Right renal pelvis (tissue), 4 donors: ENCODE data around the gene HBM. TPM values are rescaled to one million over a fixed set of nuclear protein-coding genes. Genes with fewer than 3 reads are reported as not detected.
"Not testable (repeated sequence)": the region's sequence is repeated elsewhere in the genome, so short reads cannot be mapped to it uniquely, and the experiment has no call there.

Source experiments
- DNase-seq, 4 donors: peaks; one replicate each; pipeline ENCODE4 v3.0.0-alpha.2; 2013; ENCODE audit warnings: low read depth in 4 of 4, low spot score in 3 of 4, missing footprints in 1 of 4
- polyA plus RNA-seq, 4 donors: library from polyadenylated mRNA; unstranded; fragments of 120-200 nt; gene quantifications; one replicate each; pipeline ENCODE4 v1.2.1, GENCODE V29; 2013; ENCODE audit not compliant: insufficient read length in 4 of 4

HBM gene
- polyA plus RNA-seq, 4 donors: 2.1 to 5.7 (median 3.7) TPM

GRCh38 chr16:144797-145252 lies 21.0 kb upstream of the HBM start:
- no peak for DNase-seq

- no peak for DNase-seq
Observed at GRCh38 chr16:146646-147045, 19.1 kb upstream of the HBM start.

- no peak for DNase-seq
Observed at GRCh38 chr16:149024-149660, 16.6 kb upstream of the HBM start.

- DNase-seq: no peak
Observed at GRCh38 chr16:152141-153128, 13.3 kb upstream of the HBM start, which contains the start of gene HBZ. Gene HBZ (plus strand): TSS chr16:152644. CDS start chr16:152910, 266 bp downstream.

- DNase-seq: not testable (repeated sequence)
Observed at GRCh38 chr16:153129-153521, 12.7 kb upstream of the HBM start.

- not testable (repeated sequence) for DNase-seq
Observed at GRCh38 chr16:153550-154216, 12.1 kb upstream of the HBM start.

GRCh38 chr16:154217-155030 lies 11.4 kb upstream of the HBM start:
- no peak for DNase-seq

- DNase-seq: no peak
Observed at GRCh38 chr16:155031-155398, 10.8 kb upstream of the HBM start.

GRCh38 chr16:159136-159849 lies 6.5 kb upstream of the HBM start:
- DNase-seq: no peak

GRCh38 chr16:160242-160641 lies 5.5 kb upstream of the HBM start:
- not testable (repeated sequence) for DNase-seq

GRCh38 chr16:160691-161190 lies 5.0 kb upstream of the HBM start:
- DNase-seq: no peak

- no peak for DNase-seq
Observed at GRCh38 chr16:162271-162991, 3.3 kb upstream of the HBM start.

- not testable (repeated sequence) for DNase-seq
Observed at GRCh38 chr16:163139-163538, 2.6 kb upstream of the HBM start.

GRCh38 chr16:163696-164095 lies 2.1 kb upstream of the HBM start:
- DNase-seq: not testable (repeated sequence)

- not testable (repeated sequence) for DNase-seq
Observed at GRCh38 chr16:164134-164823, 1.5 kb upstream of the HBM start.

GRCh38 chr16:164827-165538 lies 795 bp upstream of the HBM start:
- no peak for DNase-seq

GRCh38 chr16:166375-167121 lies 770 bp downstream of the HBM start:
- no peak for DNase-seq
